ENCODE measurements around the gene MALRD1.

DNA sequence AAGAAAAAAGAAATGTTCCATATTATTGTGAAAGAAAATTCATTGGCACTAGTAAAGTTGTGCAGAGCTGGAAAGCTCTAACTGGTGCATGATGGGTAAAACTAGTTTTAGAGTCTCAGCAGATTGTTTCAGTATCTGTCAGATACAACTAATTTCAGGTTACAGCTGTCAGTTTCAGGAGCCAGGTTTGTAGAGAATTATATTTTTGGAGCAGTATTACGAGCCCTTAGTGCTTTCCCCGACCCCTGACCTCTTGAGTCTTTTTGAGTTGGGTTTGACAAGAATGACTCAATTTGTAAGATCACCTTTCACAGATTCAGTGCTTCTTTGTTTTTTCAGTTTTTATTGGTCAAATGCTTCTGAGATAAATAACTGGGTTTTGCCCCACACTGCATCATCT, 401.3 kb downstream of the MALRD1 start:
- TF ChIP-seq, protein P1, sequence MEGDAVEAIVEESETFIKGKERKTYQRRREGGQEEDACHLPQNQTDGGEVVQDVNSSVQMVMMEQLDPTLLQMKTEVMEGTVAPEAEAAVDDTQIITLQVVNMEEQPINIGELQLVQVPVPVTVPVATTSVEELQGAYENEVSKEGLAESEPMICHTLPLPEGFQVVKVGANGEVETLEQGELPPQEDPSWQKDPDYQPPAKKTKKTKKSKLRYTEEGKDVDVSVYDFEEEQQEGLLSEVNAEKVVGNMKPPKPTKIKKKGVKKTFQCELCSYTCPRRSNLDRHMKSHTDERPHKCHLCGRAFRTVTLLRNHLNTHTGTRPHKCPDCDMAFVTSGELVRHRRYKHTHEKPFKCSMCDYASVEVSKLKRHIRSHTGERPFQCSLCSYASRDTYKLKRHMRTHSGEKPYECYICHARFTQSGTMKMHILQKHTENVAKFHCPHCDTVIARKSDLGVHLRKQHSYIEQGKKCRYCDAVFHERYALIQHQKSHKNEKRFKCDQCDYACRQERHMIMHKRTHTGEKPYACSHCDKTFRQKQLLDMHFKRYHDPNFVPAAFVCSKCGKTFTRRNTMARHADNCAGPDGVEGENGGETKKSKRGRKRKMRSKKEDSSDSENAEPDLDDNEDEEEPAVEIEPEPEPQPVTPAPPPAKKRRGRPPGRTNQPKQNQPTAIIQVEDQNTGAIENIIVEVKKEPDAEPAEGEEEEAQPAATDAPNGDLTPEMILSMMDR (IDR thresholded peaks at IDR 0.05), result no peak
- no peak for TF ChIP-seq POLR2A (IDR thresholded peaks at IDR 0.05)

Data from lower leg skin (tissue), 3 donors.